GM12891 (cell line): ENCODE measurements around the gene LTBP2.

Experiments used
- PAX5 ChIP-seq: IDR thresholded peaks from 2 replicates; pipeline ENCODE4 v1.6.1; 2011; ENCODE audit warnings: low read length, moderate library complexity, mild to moderate bottlenecking; ENCODE audit not compliant: insufficient read depth, severe bottlenecking
- POLR2A ChIP-seq: IDR thresholded peaks from 2 replicates; pipeline ENCODE4 v1.6.1; 2011; ENCODE audit warnings: low read depth, low read length, control low read depth
- POLR2AphosphoS5 ChIP-seq: IDR thresholded peaks from 2 replicates; pipeline ENCODE4 v1.6.1; 2011; ENCODE audit warnings: low read depth, low read length, control low read depth

GRCh38 chr14:74652541-74652940, 40.5 kb upstream of the LTBP2 start:
- no peak for TF ChIP-seq POLR2A
- TF ChIP-seq POLR2AphosphoS5, result no peak
- no peak for TF ChIP-seq PAX5
